ENCODE results near the gene ABCA13.
A peak's percentile ranks its signal among the peaks of the same experiment; 100 is the strongest.

Gene ABCA13

GRCh38 chr7:48286836-48287235 lies 115.6 kb downstream of the ABCA13 start:
- TF ChIP-seq TAF1 (IDR thresholded peaks at IDR 0.05; ENCODE audit: low read depth) = no peak
- no peak for TF ChIP-seq FOXM1 (IDR thresholded peaks at IDR 0.05; ENCODE audit: borderline replicate concordance, low read depth)
- TF ChIP-seq NFIC (IDR thresholded peaks at IDR 0.05) = no peak
- TF ChIP-seq EGR1 (IDR thresholded peaks at IDR 0.05) = no peak
- TF ChIP-seq REST (IDR thresholded peaks at IDR 0.05; ENCODE audit: low read depth) = no peak
- no peak for TF ChIP-seq YY1 (IDR thresholded peaks at IDR 0.05; ENCODE audit: low read depth)
- no peak for TF ChIP-seq CEBPB (IDR thresholded peaks at IDR 0.05)
- TF ChIP-seq EP300 (IDR thresholded peaks at IDR 0.05; ENCODE audit: borderline replicate concordance) = no peak

GRCh38 chr7:48289656-48290055 lies 118.4 kb downstream of the ABCA13 start:
- no peak for TF ChIP-seq CREB1 (IDR thresholded peaks at IDR 0.05; ENCODE audit: low read depth)
- no peak for TF ChIP-seq TEAD4 (IDR thresholded peaks at IDR 0.05)
- TF ChIP-seq TCF12 (IDR thresholded peaks at IDR 0.05; ENCODE audit: low read depth) = no peak
- TF ChIP-seq USF1 (IDR thresholded peaks at IDR 0.05) = no peak
- no peak for TF ChIP-seq REST (IDR thresholded peaks at IDR 0.05; ENCODE audit: low read depth)
- no peak for TF ChIP-seq EP300 (IDR thresholded peaks at IDR 0.05; ENCODE audit: borderline replicate concordance)
- no peak for TF ChIP-seq EGR1 (IDR thresholded peaks at IDR 0.05)
- no peak for TF ChIP-seq MAX (IDR thresholded peaks at IDR 0.05)
- TF ChIP-seq RAD21 (IDR thresholded peaks at IDR 0.05; ENCODE audit: low read depth) = no peak
- TF ChIP-seq CEBPB (IDR thresholded peaks at IDR 0.05) = no peak
- TF ChIP-seq ZBTB7A (IDR thresholded peaks at IDR 0.05; ENCODE audit: low read depth) = no peak
- no peak for TF ChIP-seq FOXM1 (IDR thresholded peaks at IDR 0.05; ENCODE audit: borderline replicate concordance, low read depth)
- TF ChIP-seq TAF1 (IDR thresholded peaks at IDR 0.05; ENCODE audit: low read depth) = no peak
- no peak for TF ChIP-seq NFIC (IDR thresholded peaks at IDR 0.05)
- no peak for TF ChIP-seq YY1 (IDR thresholded peaks at IDR 0.05; ENCODE audit: low read depth)

- no peak for TF ChIP-seq TCF12 (IDR thresholded peaks at IDR 0.05; ENCODE audit: low read depth)
- no peak for TF ChIP-seq ZBTB7A (IDR thresholded peaks at IDR 0.05; ENCODE audit: low read depth)
- no peak for TF ChIP-seq REST (IDR thresholded peaks at IDR 0.05; ENCODE audit: low read depth)
- TF ChIP-seq EGR1 (IDR thresholded peaks at IDR 0.05) = no peak
These were observed 121.7 kb downstream of the ABCA13 start for GRCh38 chr7:48292949-48293348.

- TF ChIP-seq REST (IDR thresholded peaks at IDR 0.05; ENCODE audit: low read depth) = peak; percentile 74
- TF ChIP-seq EGR1 (IDR thresholded peaks at IDR 0.05) = no peak
- TF ChIP-seq FOXM1 (IDR thresholded peaks at IDR 0.05; ENCODE audit: borderline replicate concordance, low read depth) = no peak
- TF ChIP-seq TAF1 (IDR thresholded peaks at IDR 0.05; ENCODE audit: low read depth) = no peak
These were observed 124.2 kb downstream of the ABCA13 start for GRCh38 chr7:48295296-48295971.

Data from Ishikawa (cell line).